HL-60/S4 (cell line): ENCODE data around the gene PPFIA3.
"Not testable (repeated sequence)": the region's sequence is repeated elsewhere in the genome, so short reads cannot be mapped to it uniquely, and the experiment has no call there.

Experiments used
- in situ Hi-C: fragments of 300-500 bp; cut with MboI; formaldehyde crosslinking; loops from 2 replicates; pipeline ENCODE4 v1.14.3; 2022; ENCODE audit warnings: low sequenced_read_pairs

Gene PPFIA3

GRCh38 chr19:49173198-49173597 is 53.9 kb downstream of the PPFIA3 start:
- in situ Hi-C loops = no loop called here

GRCh38 chr19:49180659-49181058 is 61.3 kb downstream of the PPFIA3 start:
- in situ Hi-C loops = no loop called here

- in situ Hi-C loops = not testable (repeated sequence)
Measured at GRCh38 chr19:49182010-49182847, 62.9 kb downstream of the PPFIA3 start.

GRCh38 chr19:49182848-49183375 is 63.6 kb downstream of the PPFIA3 start:
- in situ Hi-C loops = no loop called here

GRCh38 chr19:49186108-49186507 is 66.8 kb downstream of the PPFIA3 start:
- in situ Hi-C loops = no loop called here

- in situ Hi-C loops = no loop called here
Measured at GRCh38 chr19:49188626-49189200, 69.4 kb downstream of the PPFIA3 start.

DNA sequence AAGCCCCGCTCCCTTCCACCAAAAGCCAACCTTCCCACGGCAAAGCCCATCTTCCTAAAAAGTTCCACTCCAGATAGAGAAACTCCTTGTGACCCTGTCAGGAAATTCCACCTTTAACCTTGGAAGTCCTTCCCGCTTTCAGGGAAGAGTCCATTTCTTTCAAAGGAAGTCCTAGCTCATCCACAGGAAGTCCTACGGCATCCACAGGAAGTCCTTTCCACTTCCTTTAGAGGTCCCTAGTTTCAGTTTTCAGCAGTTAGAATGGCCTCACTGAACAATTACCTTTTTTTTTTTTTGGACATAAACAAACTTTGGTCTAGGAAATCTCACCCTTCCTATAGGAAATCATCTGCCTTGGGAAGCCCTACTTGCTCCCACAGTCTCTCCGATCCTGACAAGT is 69.9 kb downstream of the PPFIA3 start:
- in situ Hi-C loops = no loop called here

GRCh38 chr19:49190781-49191180 is 71.4 kb downstream of the PPFIA3 start:
- in situ Hi-C loops = no loop called here

DNA sequence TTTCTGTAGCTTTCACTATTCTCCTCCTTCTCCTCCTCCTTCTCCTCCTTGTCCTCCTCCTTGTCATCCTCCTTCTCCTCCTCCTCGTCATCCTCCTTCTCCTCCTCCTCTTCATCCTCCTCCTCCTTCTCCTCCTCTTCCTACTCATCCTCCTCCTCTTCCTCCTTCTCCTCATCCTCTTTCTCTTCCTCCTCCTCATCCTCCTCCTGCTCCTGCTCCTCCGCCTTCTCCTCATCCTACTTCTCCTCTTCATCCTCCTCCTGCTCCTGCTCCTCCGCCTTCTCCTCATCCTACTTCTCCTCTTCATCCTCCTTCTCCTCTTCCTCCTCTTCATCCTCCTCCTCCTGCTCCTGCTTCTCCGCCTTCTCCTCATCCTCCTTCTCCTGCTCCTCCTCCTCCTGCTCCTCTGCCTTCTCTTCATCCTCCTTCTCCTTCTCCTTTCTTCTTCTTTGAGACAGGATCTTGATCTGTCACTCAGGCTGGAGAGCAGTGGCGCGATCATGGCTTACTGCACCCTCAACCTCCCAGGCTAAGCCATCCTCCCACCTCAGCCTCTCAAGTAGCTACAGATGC is 74.6 kb downstream of the PPFIA3 start:
- in situ Hi-C loops = no loop called here

DNA sequence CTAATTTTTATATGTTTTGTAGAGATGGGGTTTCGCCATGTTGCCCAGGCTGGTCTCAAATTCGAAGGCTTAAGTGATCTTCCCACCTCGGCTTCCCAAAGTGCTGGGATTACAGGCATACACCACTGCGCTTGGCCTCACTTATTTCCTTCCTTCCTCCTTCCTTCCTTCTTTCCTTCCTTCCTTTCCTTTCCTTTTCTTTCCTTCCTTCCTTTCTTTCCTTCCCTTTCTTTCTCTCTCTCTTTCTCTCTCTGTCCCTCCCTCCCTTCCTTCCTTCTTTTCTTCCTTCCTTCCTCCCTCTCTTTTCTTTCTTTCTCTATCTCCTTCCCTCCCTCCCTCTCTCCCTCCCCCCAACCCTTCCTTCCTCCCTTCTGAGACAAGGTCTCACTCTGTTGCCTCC is 75.1 kb downstream of the PPFIA3 start:
- in situ Hi-C loops = no loop called here

- in situ Hi-C loops = no loop called here
Measured at GRCh38 chr19:49196527-49197240, 77.3 kb downstream of the PPFIA3 start.

- in situ Hi-C loops = loop anchor here (5.0 kb wide), 1 partner anchor 103 kb away; no protein-coding TSS in a partner anchor
Measured at GRCh38 chr19:49200238-49200862, 81.0 kb downstream of the PPFIA3 start.
